OCI-M1 (cell line): ENCODE data around the gene RASGEF1C.
A peak's percentile ranks its signal among the peaks of the same experiment; 100 is the strongest.
"Not testable (repeated sequence)": the region's sequence is repeated elsewhere in the genome, so short reads cannot be mapped to it uniquely, and the experiment has no call there.

Source experiments
- DNase-seq: peaks from one replicate; lab custom pipeline; 2025; lab: John Stamatoyannopoulos, UW

RASGEF1C gene

DNA sequence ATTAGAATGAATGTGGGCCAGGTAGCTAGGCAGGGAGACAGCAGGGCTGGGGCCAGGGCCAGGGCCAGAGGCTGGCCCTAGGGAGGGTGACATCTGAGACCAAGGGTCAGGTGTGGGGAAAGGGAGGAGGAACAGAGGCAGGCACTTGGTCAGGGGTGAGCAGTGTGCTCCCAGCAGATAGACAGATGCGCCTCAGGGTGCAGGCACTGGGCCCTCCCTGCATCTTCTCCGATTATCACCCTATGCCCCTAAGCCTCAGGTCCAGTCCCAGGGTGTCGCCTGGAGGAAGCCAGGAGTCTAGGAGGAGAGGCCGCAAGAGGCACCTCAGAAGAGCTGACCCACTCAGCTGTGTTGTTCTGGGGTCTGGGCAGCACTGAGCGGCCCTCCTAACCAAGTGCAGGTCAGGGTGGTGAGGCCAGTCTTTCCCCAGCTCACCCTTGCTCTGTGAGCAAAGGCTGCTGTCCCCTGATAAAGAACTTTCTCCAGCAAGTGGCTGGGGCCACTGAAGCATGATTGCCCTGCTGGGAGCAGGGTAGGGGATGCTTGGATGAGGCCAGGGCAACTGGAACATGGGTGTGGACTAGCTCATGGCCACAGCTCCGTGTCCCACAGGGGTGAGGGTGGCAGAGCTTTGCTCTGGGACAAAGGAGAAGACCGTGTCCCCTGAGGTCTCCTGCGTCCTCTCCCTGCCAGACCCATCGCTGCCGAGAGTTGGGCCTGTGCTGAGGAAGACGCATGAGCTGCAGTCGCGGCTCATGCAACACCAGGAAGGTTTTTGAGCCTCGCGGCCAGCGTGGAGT lies 2.1 kb upstream of the RASGEF1C start:
- no peak for DNase-seq

DNA sequence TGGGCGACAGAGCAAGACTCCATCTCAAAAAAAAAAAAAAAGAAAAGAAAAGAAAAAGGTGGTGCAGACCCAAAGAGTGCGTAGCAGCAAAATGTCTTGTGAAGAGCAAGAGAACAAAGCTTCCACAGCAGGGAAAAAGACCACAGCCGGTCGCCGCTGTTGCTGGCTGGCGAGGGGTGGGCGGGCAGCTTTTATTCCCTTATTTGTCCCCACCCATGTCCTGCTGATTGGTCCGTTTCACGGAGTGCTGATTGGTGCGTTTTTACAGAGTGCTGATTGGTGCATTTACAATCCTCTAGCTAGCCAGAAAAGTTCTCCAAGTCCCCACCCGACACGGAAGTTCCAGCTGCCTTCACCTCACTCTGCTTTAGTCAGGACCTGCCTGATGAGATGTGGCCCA lies 1.1 kb upstream of the RASGEF1C start:
- not testable (repeated sequence) for DNase-seq

DNA sequence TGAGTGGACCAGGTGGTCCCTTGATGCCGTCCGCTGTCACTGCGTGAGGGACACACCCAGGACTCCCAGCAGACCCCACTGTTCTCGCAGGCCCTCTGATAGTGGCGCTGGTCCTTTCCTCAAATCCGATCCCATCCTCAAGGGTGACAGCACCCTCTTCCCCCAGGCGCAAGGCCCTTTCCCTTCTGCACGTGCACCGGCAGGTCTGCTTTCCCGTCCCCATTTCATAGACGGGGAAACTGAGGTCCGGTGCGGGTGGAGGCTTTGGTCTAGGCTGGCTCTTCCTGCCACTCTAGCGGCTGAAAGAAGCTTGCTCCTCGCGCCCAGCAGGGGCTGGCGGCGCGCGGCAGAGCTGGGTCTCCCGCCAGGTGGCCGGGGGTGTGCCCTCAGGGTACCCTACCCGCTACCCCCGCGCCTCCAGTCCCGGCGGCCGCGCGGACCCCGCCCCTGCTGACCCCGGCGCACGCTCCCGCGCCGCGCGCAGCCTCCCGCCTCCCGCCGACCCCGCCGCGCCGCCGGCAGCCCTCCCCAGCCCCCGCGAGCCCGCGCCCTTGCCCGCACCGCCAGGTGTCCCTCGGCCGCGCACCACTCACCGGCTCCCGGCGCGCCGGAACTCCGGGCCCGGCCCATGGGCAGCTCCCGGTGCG lies 453 bp downstream of the RASGEF1C start:
- DNase-seq = peak; percentile 34

DNA sequence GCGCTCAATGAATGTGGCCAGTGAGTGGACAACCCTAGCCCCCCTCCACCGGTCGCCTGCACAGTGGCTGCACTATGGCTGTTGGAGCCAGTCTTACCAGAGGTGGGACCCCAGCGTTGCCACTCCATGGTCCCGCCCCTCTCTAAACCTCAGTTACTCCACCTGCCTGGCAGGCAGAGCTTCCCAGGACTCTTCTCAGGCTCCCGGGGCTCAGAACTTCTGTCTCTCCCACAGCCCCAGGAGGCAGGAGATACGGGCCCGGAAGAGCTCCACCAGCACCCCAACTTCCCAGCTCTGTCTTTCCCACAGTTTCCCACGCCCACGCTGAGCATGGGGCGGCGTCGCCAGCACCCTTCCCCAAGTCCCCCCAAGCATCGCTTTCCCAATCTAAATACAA lies 975 bp downstream of the RASGEF1C start:
- no peak for DNase-seq

DNA sequence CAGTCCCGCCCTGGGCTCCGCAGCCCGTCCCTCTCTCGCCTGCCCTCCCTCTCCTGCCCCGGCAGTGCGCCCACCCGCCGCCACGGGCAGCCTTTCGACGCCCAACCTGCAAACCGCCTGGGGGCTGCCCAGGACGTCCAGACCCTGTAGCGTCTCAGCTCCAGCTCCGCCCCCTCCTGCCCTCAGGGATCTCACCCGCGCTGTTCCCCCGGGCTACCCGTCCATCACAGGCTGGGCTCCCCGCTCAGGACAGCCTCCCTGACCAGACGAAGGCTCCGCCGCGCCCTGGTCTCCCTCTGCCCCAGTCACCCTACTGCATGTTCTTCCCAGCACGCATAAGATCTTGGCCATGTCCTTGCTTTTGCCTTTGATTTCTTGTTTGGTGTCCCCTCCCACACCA lies 1.4 kb downstream of the RASGEF1C start:
- DNase-seq = no peak

DNA sequence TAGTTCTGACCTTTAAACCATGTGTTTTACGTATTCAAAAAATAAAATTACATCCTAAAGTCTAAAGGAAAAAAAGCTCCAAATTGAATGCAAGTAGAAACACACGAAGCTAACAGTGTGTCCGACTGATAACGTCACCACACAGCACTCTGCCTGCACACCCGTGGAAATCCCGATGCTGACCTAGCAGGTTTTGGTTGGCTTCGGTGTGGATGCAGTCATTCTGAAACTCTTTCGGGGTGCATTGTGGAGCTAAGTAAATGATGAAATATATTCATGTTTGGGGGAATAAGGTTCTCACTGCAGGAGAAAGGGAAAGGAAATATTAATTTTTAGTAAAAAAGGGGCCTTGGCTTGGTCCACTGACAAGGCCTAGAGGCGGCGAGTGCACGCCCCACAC lies 2.0 kb downstream of the RASGEF1C start:
- no peak for DNase-seq

DNA sequence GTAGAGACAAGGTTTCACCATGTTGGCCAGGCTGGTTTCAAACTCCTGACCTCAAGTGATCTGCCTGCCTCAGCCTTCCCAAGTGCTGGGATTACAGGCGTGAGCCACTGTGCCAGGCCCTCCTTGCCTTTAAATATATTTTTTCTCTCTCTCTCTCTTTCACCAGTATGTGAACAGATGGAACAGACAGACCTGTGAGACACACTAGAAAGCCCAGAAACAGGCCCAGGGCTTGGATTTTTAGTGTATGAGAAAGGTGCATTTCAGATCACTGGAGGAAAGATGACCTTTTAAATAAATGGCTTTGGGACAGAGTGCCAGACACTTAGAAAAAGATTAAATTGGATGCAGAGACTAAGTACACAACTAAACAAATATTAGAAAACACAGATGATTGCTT lies 3.1 kb downstream of the RASGEF1C start:
- no peak for DNase-seq

DNA sequence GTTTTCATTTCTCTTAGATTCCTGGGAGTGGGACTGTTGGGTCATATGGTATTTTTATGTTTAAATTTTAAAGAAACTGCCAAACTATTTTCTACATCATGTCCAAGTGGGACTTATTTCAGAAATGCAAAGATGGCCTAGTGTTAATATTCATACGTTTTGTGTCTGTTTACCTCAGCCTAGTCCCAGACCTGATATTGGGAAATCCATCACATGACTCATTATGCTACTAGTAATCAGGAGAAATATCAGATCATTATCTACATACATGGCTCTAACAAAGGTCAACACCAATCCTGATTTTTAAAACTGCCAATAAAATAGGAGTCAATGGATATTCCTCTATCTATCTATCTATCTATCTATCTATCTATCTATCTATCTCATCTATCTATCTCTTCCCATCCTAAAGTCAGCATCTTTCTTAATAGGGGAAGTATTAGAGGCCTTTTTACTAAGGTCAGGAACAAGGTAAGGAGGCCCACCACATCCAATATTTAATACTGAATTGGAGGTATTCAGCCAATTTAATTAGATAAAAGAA lies 4.7 kb downstream of the RASGEF1C start:
- no peak for DNase-seq

DNA sequence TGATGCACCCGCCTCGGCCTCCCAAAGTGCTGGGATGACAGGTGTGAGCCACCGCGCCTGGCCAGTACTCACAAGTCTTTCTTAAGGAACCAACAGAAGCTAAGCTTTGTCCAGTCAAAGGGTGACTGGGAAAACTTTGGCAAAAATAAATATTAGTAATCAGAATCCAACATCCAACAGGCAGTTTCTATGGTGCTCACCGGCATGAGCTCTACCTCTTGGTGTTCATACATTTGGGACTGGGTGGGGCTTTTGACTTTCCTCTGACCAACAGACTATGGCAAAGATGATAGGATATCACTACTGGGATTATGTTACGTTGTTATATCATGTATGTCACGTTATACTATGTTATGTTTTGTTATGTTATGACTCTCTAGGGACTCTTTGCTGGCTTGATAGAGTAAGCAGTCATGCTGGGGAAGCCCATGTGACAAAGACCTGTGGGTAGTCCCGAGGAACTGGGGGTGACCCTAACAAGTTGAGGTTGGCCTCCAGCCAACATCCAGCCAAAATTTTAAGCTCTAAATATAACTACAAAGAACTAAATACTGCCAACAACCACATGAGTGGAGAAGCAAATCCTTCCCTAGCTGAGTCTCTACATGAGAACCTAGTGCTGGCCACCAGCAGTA lies 6.0 kb downstream of the RASGEF1C start:
- no peak for DNase-seq

DNA sequence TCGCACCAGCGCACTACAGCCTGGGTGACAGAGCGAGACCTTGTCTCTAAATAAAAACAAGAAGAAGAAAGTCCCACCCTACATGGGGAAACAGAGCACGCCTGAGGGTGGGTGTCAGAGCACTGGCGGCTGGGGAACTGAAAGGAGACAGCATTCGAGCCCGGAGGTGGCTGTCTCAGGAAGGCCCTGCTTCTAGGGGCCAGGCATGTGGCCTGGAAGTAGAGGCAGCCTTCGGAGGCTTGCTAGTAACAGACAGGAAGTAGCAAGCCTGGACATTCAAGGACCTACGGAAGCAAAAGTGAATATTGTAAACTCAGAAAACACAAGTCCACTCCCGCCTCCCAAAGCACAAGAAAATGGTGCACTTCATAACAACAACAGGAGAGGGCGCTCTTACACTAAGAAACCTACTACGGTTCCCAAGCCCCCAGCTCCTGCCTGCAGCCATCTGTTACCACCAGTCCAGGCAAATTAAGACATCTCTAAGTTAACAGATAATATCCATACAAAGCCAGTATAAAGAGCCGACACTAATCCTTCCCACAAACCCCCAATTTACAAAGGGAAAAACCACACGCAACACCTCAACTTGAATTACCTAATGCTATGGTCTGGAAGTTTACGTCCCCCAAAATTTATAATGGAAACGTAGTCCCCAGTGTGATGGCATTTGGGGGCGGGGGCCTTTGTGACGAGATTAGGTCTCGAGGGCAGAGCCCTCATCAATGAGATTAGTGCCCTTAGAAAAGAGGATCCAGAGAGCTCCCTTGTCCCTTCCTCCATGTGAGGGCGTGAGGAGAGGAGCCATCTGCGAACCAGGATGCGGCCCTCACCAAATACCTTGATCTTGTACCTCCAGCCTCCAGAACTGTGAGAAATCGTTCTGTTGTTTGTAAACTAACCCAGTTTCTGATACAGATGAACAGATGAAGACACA lies 7.7 kb downstream of the RASGEF1C start:
- DNase-seq = peak; percentile 60

DNA sequence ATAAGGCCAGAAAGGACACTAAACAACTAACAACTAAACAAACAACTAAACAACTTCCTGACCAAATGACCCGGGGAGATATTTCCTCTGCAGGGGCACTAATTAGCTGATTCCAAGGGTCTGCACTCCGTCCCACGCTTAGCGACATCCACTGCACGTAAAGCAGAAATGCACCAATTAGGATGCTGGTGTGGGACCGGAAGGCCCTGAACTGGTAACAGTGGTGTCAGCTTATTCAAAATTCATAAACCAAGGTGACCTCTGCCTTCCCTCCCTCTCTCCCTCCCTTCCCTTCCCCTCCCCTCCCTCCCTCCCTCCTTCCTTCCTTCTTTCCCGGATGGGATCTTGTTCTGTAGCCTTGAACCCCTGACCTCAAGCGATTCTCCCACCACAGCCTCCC lies 9.6 kb downstream of the RASGEF1C start:
- no peak for DNase-seq

DNA sequence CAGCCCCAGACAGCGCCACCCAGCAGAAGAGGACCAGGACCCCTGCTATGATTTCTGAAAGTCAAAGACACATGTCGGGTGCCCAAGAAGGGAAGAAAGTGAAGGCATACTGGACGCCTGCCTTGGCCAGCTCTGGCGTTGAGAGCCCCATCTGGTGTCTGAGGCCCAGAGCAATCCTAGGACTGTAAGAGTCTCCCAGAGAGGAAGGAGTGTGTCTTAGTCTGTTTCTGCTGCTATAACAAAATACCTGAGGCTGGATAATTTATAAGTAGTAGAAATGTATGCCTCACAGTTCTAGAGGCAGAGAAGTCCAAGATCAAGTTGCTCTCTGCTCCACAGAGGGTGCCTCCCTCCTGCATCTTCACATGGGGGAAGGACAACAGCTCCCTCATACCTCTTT lies 10.8 kb downstream of the RASGEF1C start:
- DNase-seq = no peak

DNA sequence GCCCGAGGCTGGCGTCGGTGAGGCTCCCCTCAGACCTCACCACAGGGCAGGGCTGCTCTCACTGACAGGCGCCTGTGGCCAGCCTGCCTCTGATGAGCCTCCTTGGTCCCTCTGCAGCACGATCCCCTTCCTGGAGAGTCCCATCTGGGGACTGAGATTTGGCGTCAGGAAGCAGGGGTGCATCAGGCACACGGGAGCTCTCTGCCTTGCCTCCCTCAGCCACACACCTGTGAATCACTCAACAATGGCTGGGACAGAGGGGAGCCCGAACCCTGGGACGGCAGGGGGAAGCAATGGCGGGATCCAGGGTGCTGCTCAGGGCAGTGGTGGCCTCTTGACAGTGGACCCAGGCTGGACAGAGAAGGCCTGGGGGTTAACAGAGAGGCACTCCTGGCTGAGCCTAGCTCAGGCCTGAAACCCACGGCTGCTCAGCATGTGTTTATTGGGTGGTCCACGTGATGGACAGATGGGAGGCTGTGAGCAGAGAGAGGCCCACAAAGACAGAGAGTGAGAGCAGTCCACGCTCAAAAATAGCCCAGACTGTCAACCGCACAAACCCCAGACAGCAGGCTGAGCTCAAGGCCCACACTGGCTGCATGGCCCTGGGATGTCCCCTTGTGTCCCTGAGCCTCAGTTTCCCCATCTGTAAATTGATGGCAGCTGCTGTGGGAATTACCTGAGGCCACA lies 11.9 kb downstream of the RASGEF1C start:
- no peak for DNase-seq

DNA sequence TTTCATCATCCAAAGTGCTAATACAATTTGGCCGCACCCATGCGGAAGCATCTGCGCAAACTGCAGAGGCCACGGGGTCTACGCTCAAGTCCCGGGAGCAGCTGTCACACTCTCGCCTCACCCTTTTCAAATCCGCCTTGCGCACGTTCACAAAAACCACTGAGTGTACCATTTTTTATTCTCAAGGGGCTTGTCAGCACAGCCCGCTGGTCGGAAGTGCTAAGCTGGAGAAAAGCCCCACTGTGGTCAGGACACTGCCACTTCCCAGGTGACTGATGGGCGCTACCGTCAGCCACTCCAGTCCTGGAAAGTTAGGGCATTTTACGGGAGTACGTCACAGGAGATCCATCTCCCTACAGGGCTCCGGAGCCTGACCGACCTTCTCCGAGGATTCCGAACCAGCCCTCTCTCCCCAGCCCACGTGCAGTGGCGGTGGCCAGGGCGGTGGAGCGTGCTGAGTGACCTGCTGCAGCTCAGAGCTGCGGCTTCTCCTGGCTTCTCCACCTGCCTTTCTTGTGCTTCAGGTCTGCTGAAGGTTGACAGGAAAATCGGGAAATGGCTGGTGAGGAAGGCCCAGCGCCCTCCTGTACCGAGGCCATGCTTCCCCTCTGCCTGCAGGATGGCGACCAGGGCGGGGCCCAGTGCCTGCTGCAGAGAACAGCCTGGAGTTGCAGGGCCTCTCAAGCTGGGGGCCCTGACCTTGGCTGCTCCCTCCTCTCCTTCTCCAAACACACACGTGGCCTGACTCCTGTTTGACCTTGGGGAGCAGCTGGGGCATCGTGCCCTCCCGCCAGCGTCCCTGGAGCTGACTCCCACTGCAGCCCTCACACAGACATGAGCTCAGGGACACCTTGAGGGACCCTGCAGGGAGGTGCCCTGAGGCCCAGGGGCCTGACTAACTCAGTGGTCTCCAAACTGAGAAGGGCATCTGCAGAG lies 14.3 kb downstream of the RASGEF1C start:
- no peak for DNase-seq

DNA sequence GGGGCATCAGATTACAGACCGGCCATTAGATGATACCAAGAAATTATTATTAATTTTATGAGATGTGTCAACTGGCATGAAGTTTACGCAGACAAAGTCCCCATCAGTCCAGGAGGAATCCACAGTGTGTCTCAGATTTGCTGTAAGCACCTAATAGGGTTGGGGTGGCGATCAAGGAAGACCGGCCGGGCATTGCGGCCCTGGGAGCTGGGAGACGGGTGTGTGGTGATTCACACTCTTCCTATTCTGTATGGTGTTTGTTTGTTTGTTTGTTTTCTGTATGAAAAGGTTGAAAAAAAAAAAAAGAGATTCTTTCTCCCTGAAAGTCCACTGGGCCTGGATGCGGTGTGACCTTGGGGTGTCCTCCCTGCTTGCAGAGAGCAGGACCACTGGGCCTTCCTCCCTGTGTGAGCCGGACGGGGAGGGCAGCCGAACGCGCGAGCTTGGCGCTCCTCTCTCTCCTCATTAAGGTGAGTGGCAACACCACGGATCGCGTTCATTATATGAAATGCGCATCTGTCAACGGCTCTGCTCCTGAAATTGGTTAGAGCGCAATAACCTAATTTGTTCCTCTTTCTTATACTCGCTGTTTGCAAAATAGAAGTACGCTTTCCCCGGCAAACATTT lies 15.1 kb downstream of the RASGEF1C start:
- no peak for DNase-seq

DNA sequence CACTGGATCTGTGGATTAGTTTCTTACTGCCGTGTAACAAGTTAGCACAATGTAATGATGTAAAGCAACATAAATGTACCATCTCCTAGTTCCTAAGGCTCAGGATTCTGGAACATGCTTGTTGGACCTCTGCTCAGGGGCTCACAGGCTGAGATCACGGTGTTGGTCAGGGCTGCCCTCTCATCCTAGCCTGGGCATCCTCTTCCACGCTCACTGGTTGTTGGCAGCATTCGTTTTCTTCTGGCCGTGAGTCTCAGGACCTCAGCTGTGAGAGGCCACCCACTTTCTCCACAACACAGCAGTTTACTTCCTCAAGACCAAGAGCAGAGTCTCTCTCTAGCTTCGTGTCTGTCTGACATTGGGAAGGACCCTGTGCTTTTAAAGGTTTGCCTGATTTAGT lies 17.3 kb downstream of the RASGEF1C start:
- no peak for DNase-seq

DNA sequence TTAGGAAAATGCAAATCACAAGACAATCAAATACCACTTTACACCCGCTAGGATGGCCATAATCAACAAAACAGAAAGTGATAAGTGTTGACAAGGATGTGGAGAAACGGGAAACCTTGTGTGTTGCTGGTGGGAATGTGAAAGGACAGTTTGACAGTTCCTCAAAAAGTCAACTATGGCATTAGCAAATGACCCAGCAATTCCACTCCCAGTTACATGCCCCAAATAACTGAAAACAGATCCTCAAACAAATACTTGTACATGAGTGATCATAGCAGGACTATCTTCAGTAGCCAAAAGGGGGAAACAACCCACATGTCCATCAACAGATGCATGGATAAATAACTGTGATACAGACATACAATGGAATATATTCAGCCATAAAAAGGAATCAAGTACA lies 21.2 kb downstream of the RASGEF1C start:
- no peak for DNase-seq

DNA sequence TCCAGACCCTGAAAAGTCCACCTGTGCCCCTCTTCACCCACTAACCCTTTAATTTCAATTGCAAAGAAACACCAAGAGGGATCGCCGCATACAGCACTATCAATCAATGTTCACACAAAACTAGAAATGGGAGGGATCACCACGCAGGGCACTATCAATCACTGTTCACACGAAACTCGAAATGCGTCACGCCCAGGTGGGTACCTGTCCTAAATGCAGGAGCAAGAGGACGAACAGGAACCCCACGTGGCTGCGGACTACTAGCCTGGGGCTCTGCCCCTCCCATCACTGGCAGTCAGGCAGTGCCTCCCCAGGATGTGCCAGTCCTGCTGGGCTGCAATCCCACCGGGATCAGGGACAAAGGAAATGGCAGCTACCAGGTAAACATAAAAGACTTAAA lies 28.2 kb downstream of the RASGEF1C start:
- no peak for DNase-seq

DNA sequence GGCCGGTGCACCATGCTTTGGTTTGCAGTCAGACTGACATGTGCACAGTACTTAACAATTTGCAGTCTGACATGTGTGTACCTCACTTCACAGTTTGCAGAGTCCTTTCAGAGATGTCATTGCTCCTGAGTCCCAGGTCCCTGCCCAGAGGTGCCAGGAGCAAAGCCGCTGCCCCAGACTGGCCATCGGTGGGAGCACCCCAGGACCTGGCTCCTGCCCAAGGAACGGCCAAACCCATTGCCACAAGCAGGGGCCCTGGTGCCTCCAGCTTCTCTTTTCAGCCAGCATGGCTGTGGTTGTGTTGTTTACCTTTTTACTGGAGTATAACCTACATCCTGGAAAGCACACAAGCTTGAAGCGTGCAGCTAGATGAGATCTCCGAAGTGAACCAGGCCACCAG lies 28.6 kb downstream of the RASGEF1C start:
- no peak for DNase-seq
